Neural cell (in vitro differentiated cells): Measurements from ENCODE around the gene HIVEP3.

Experiments used
- EZH2 ChIP-seq: fragments of 200-600, 300-800 bp; shearing (Covaris generic), sonication (generic); IDR thresholded peaks from 2 replicates; pipeline ENCODE4 v1.6.1; 2014; ENCODE audit warnings: antibody characterized with exemption, low read length, borderline replicate concordance, mild to moderate bottlenecking; ENCODE audit not compliant: insufficient read depth, poor library complexity, severe bottlenecking
- MXI1 ChIP-seq: fragments of 450-650 bp; conservative IDR thresholded peaks from 2 replicates; pipeline ENCODE4 v1.6.1; 2014; ENCODE audit warnings: antibody characterized with exemption, mild to moderate bottlenecking; ENCODE audit not compliant: poor library complexity, severe bottlenecking
- POLR2AphosphoS5 ChIP-seq: IDR thresholded peaks from 2 replicates; pipeline ENCODE4 v1.6.1; 2012
- RAD21 ChIP-seq: fragments of 450-650 bp; conservative IDR thresholded peaks from 2 replicates; pipeline ENCODE4 v1.6.1; 2014; ENCODE audit warnings: antibody characterized with exemption, mild to moderate bottlenecking, moderate library complexity
- REST ChIP-seq: IDR thresholded peaks from 2 replicates; pipeline ENCODE4 v1.6.1; 2012; ENCODE audit warnings: borderline replicate concordance
- SMC3 ChIP-seq: fragments of 450-650 bp; conservative IDR thresholded peaks from 2 replicates; pipeline ENCODE4 v1.6.1; 2014; ENCODE audit warnings: antibody characterized with exemption, mild to moderate bottlenecking, moderate library complexity; ENCODE audit not compliant: poor library complexity
- TAF1 ChIP-seq: IDR thresholded peaks from 2 replicates; pipeline ENCODE4 v1.6.1; 2012; ENCODE audit warnings: low read depth
- TF ChIP-seq, protein P1 (sequence below): fragments of 450-650 bp; IDR thresholded peaks from 2 replicates; pipeline ENCODE4 v1.5.1; 2014; ENCODE audit warnings: antibody characterized with exemption, mild to moderate bottlenecking, moderate library complexity; ENCODE audit not compliant: poor library complexity, severe bottlenecking

DNA sequence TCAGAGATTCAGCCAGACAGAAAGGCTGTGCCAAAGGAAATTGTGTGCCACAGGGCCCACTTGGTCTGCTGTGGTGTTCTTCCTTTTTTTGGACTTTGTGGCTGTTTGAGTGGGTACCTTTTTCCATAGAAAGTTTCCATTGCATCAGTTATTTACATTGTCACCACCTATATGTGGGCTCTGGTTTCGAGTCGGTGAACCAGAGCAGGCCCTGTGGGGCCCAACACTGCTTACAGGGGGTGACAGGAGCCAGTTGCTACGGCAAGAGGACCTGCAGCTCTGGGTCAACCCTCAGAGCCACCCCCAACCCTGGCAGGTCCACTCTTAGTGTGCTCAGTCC lies 277.3 kb downstream of the HIVEP3 start:
- TF ChIP-seq, protein P1, sequence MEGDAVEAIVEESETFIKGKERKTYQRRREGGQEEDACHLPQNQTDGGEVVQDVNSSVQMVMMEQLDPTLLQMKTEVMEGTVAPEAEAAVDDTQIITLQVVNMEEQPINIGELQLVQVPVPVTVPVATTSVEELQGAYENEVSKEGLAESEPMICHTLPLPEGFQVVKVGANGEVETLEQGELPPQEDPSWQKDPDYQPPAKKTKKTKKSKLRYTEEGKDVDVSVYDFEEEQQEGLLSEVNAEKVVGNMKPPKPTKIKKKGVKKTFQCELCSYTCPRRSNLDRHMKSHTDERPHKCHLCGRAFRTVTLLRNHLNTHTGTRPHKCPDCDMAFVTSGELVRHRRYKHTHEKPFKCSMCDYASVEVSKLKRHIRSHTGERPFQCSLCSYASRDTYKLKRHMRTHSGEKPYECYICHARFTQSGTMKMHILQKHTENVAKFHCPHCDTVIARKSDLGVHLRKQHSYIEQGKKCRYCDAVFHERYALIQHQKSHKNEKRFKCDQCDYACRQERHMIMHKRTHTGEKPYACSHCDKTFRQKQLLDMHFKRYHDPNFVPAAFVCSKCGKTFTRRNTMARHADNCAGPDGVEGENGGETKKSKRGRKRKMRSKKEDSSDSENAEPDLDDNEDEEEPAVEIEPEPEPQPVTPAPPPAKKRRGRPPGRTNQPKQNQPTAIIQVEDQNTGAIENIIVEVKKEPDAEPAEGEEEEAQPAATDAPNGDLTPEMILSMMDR = no peak
- TF ChIP-seq EZH2 (no peak), MXI1 (no peak), RAD21 (no peak), POLR2AphosphoS5 (no peak), TAF1 (no peak), SMC3 (no peak), REST (no peak)
